Measurements from ENCODE around the gene CD74.

The CD74 gene

DNA sequence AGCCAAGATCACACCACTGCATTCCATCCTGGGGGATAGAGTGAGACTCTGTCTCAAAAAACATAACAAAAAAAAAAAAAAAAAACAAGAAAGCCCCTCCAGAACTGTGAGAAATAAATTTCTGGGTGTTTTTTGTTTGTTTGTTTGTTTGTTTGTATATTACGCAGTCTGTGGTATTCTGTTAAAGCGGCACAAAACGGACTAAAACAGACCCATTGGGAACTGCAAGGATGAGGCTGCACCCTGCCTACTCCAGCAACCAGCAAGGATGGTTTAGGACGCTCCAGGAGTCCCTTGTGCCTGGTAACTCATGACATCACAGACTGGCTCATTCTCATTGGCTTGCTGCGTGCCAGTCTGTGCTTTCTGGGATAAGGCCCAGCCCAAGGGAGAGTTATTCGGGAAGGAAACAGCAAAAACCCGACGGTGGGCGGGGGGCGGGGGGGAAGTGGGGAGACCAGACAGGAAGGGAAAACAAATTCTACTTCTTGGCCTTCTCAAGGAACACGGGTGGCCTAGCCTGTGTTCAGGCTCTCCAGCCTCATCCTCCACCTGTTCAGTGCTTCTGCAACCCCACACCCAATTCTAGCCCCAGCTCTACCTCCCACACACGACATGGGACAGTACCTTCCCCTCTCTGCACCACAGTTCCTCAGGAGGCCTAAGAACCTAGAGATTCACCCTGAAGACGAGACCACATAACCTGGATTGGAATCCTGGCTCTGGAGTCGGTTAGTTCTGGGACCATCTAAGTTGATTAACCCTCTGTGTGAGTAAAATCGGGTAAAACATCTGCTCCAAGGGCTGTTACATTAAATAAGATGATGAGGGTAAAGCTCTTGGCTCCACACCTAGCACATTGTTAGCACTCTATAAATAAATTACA lies 2.8 kb downstream of the CD74 start:
- H3K9me3 Mint-ChIP-seq: no peaks in the 10 kb centered on the region
- peak overlapping the region; percentile 94 for H3K4me3 Mint-ChIP-seq
- DNase-seq: peak; percentile 73
- peaks cover 46% of the 10 kb centered on the region for H3K4me1 Mint-ChIP-seq
- H3K27ac Mint-ChIP-seq: peak overlapping the region; percentile 99
- CTCF ChIA-PET: interaction anchor here (0.8 to 5.4 kb wide), 4 partner anchors 11 to 41 kb away, joined by 3 to 31 read pairs (median 10); no protein-coding TSS in a partner anchor
- H3K27me3 Mint-ChIP-seq: no peaks in the 10 kb centered on the region
- peaks cover 26% of the 10 kb centered on the region for H3K36me3 Mint-ChIP-seq

DNA sequence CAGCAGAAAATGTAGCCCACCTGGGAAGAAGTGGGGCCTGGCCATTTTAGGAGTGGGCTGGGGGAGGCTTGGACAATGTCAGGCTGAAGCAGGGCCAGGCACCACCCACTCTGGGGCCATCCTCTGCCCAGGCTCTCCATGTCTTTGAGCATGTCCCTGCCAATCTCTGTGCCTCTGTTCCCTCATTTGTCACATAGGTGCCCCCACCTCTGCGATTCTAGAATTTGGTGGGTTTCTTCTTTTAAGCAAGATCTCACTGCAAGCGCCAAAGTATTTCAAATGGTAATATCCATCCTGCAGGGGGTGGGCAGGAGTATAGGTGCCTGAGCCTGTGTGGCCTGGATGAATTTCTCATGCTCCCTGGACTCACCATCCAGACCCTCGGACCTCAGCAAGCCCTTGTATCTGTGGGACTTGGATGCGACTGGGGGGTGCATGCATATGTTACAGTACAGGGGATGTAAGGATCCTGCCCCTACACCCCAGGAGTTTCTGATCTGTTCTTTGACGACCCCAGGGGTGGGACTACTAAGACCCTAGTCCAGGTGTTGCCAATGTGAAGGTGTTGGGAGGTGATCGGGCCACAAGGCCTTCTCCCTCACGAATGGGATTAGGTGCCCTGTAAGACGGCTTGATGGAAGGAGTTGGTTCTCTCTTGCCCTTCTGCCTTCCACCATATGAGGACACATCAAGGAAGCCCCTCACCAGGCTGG lies 4.3 kb downstream of the CD74 start:
- CTCF ChIA-PET: no interaction called here
- Mint-ChIP-seq H3K4me1 (peaks cover 40% of the 10 kb centered on the region), H3K27ac (peak overlapping the region; percentile 62), H3K4me3 (no peak overlapping the region), H3K27me3 (no peaks in the 10 kb centered on the region), H3K9me3 (no peaks in the 10 kb centered on the region), H3K36me3 (peaks cover 29% of the 10 kb centered on the region)
- DNase-seq: no peak

DNA sequence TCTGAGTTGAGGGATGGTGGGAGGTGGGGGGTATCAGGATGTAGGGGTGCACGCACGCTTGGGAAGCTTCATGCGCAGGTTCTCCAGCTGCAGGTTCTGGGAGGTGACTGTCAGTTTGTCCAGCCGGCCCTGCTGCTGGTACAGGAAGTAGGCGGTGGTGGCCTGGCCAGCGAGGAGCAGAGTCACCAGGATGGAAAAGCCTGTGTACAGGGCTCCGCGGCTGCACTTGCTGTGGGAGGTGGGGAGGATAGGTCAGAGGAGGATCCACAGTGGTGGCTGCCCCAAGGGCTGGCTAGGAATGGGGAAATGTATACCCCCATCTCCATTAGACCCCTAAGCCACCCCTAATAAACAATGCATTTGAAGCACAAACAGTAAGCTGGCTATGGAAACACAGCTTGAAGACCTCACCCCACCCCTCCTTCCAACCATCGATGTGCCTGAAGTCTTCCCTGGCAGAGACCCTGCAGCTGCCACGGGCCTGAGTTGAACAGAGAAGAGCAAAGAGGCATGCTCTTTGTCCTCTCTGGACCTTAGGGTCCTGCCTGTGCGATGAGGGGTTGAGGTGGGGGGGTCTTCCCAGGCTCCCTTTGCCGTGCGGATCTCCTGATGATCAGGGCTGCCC lies 5.5 kb downstream of the CD74 start:
- Mint-ChIP-seq H3K9me3 (no peaks in the 10 kb centered on the region), H3K27ac (no peak overlapping the region), H3K4me1 (peaks cover 35% of the 10 kb centered on the region), H3K36me3 (peaks cover 33% of the 10 kb centered on the region), H3K27me3 (no peaks in the 10 kb centered on the region), H3K4me3 (no peak overlapping the region)
- CTCF ChIA-PET: interaction anchor here (0.6 to 0.7 kb wide), 2 partner anchors 9 to 26 kb away, joined by 3 read pairs; no protein-coding TSS in a partner anchor
- DNase-seq: no peak

DNA sequence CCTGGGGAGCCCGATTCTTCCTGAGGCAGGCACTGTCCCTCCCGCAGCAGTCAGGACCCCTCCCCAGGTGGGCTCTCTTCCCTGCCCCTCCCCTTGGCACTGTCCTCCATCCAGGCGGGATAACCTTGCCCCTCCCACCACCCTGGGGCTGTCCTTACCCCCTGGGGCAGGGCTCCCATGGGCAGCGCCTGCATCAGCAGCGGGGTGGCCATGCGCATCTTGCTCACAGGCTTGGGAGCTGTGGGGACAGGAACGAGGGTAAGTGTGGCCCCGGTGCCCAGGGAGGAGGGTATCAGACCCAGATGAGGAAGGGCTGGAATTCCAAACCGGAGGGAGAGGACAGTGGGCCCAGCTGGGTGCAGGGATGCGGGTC lies 6.0 kb downstream of the CD74 start:
- Mint-ChIP-seq H3K27me3 (no peaks in the 10 kb centered on the region), H3K27ac (peak overlapping the region; percentile 28), H3K36me3 (peaks cover 34% of the 10 kb centered on the region), H3K4me1 (peaks cover 34% of the 10 kb centered on the region), H3K9me3 (no peaks in the 10 kb centered on the region), H3K4me3 (no peak overlapping the region)
- CTCF ChIA-PET: interaction anchor here (0.6 kb wide), 1 partner anchor 8 kb away, joined by 3 read pairs; no protein-coding TSS in a partner anchor
- DNase-seq: no peak

DNA sequence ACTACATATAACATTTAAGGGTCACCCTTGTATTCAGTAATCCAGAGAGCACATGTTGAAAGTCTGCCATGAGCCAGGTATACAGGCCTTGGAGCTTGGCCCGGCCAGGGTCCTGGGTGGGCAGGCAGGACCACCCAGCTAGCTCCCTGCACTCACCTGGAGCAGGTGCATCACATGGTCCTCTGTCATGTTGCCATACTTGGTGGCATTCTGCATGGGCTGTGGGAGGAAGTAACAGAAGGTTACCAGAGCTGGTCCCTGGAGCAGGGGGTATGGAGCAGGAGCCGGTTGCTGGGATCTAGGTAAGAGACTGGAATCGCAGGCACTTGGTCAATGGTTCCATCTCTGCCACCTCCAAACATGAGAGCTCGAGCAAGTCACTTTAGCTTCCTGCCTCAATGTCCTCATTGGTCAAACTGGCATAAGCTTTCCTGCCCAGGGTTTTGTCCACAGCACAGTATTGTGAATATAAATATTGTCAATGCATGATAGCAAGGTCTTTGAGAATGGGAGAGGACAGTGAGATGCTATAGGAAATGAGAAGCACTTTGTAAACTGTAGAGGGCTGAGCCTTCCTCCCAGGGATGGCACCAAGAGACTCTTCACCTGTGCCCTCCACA lies 6.5 kb downstream of the CD74 start:
- H3K36me3 Mint-ChIP-seq: peaks cover 38% of the 10 kb centered on the region
- H3K4me1 Mint-ChIP-seq: peaks cover 30% of the 10 kb centered on the region
- DNase-seq: no peak
- H3K27ac Mint-ChIP-seq: peak overlapping the region; percentile 74
- CTCF ChIA-PET: no interaction called here
- no peaks in the 10 kb centered on the region for H3K27me3 Mint-ChIP-seq
- H3K4me3 Mint-ChIP-seq: no peak overlapping the region
- H3K9me3 Mint-ChIP-seq: no peaks in the 10 kb centered on the region

DNA sequence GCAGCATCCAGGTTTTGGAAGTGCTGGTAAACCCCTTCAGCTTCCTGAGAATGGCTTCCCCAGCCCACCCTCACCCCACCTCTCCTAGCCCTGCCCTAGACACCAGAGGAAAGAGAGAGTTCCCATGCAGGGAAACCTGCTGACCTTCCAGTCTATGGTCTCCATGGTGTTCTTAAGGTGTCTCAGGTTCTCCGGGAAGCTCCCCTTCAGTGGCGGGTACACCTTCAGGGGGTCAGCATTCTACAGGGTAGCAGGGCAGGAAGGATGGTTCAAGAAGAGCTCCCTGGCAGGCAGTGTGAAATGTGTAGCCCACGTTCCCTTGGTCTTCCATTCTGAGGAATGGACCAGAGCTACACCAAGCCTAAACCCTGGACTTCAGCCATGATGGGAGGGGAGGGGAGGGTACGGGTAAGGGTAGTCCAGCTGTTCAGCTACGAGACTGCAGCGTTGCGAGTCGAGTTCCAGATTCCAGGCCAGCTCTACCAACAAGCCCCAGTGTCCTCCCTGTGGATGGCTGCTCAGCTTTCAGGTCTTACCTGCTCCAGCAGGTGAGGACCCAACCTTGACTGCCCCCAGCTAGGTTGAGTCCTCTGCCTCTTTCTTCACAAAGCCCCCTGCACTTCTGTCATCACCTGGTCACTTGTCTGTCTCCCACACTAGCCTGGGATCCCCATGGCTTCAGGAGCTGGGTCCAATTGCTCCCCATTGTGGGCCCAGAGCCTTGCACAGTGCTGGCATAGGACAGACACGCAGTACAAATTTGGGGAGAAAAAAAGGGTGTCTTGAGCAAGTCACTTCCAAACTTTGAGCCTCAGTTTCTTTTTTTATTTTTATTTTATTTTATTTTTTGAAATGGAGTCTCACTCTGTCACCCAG lies 7.5 kb downstream of the CD74 start:
- no peak for DNase-seq
- Mint-ChIP-seq H3K4me1 (peaks cover 20% of the 10 kb centered on the region), H3K4me3 (no peak overlapping the region), H3K27me3 (no peaks in the 10 kb centered on the region), H3K27ac (no peak overlapping the region), H3K9me3 (no peaks in the 10 kb centered on the region), H3K36me3 (peaks cover 42% of the 10 kb centered on the region)
- CTCF ChIA-PET: no interaction called here

DNA sequence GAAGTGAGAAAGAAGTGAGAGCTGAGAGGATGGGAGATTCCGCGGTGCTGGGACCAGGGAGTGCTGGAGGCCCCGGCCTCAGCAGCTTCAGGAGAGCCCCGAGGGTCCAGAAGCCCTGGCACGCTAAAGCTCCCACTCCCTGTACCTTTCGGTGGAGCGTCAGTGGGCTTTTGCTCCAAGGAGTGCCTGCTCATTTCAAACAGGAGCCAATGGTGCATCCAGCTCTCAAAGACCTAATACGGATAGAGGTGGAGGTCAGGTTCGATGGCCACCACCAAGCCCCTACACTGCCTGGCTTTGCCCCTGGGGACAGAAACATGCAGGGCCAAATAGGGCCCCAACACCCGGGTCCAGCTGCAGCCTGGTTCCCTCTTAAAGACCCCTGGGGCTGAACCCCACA lies 8.2 kb downstream of the CD74 start:
- Mint-ChIP-seq H3K4me1 (peaks cover 13% of the 10 kb centered on the region), H3K4me3 (no peak overlapping the region), H3K27me3 (no peaks in the 10 kb centered on the region), H3K27ac (no peak overlapping the region), H3K9me3 (no peaks in the 10 kb centered on the region), H3K36me3 (peaks cover 44% of the 10 kb centered on the region)
- no peak for DNase-seq
- CTCF ChIA-PET: no interaction called here

DNA sequence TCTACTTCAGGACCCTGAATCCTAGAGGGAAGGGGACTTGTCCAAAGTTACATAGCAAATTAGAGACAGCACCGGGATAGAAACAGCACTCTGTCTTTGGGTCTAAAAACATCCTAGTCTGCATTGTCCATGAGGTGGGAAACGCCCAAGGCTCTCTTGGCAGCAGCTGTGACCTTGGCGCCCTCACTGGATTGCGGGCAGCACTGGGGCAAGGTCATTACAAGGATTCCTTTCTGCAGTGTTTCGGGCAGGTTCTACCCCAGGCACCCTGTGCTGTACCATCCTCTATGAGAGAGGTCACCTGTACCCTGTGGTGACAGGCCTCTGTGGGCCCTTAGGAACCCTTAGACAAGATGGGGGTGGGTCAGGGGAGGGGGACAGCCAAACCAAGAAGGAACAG lies 8.6 kb downstream of the CD74 start:
- H3K4me1 Mint-ChIP-seq: peaks cover 13% of the 10 kb centered on the region
- no peaks in the 10 kb centered on the region for H3K27me3 Mint-ChIP-seq
- no peak overlapping the region for H3K4me3 Mint-ChIP-seq
- CTCF ChIA-PET: no interaction called here
- no peak overlapping the region for H3K27ac Mint-ChIP-seq
- no peak for DNase-seq
- no peaks in the 10 kb centered on the region for H3K9me3 Mint-ChIP-seq
- H3K36me3 Mint-ChIP-seq: peaks cover 46% of the 10 kb centered on the region

DNA sequence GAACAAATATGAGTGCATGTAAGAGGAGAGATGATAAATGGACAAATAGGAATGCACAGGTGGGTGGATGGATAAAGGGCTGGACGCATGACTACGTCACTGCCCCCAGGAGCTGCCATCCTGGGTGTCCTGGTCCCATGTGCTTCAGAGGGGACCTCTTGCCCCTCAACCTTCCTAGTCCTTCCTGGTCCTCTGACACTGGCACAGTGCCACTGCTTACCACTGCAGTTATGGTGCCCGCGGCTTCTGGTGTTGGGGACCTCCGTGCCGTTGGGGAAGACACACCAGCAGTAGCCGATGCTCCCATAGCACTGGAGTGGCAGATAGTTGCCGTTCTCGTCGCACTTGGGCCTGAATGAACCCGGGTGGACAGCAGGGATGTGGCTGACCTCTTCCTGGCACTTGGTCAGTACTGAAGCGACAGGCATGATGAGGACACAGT lies 9.8 kb downstream of the CD74 start:
- H3K36me3 Mint-ChIP-seq: peaks cover 48% of the 10 kb centered on the region
- CTCF ChIA-PET: no interaction called here
- H3K27me3 Mint-ChIP-seq: no peaks in the 10 kb centered on the region
- H3K4me3 Mint-ChIP-seq: no peak overlapping the region
- peaks cover 4% of the 10 kb centered on the region for H3K4me1 Mint-ChIP-seq
- H3K9me3 Mint-ChIP-seq: no peaks in the 10 kb centered on the region
- DNase-seq: no peak
- H3K27ac Mint-ChIP-seq: no peak overlapping the region

DNA sequence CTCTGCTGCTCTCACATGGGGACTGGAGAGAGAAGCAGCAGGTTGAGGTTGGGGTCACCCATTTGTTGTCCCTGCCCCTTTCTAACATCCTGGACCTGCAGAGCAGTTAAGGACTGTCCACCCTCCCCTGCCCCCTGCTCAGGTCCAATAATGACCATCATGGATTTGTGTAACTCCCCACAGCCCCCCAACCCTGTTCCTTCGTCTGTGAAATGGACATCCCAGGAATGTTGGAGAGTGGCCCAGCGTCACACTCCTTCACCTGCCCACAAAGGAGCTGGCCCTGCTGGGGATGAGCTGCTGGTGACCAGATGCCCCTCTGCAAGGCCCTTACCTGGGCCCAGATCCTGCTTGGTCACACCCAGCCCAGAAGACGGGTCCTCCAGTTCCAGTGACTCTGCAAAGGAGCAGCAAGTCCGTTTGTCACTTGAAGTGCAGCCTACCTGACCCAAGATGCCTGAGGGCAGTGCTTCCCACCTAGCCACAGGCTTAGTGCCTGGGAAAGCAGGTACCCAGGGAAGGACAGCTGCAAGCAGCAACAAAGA lies 10.4 kb downstream of the CD74 start:
- no peaks in the 10 kb centered on the region for H3K27me3 Mint-ChIP-seq
- H3K4me1 Mint-ChIP-seq: peaks cover 2% of the 10 kb centered on the region
- no peaks in the 10 kb centered on the region for H3K9me3 Mint-ChIP-seq
- CTCF ChIA-PET: no interaction called here
- H3K27ac Mint-ChIP-seq: no peak overlapping the region
- peaks cover 52% of the 10 kb centered on the region for H3K36me3 Mint-ChIP-seq
- DNase-seq: no peak
- H3K4me3 Mint-ChIP-seq: no peak overlapping the region

DNA sequence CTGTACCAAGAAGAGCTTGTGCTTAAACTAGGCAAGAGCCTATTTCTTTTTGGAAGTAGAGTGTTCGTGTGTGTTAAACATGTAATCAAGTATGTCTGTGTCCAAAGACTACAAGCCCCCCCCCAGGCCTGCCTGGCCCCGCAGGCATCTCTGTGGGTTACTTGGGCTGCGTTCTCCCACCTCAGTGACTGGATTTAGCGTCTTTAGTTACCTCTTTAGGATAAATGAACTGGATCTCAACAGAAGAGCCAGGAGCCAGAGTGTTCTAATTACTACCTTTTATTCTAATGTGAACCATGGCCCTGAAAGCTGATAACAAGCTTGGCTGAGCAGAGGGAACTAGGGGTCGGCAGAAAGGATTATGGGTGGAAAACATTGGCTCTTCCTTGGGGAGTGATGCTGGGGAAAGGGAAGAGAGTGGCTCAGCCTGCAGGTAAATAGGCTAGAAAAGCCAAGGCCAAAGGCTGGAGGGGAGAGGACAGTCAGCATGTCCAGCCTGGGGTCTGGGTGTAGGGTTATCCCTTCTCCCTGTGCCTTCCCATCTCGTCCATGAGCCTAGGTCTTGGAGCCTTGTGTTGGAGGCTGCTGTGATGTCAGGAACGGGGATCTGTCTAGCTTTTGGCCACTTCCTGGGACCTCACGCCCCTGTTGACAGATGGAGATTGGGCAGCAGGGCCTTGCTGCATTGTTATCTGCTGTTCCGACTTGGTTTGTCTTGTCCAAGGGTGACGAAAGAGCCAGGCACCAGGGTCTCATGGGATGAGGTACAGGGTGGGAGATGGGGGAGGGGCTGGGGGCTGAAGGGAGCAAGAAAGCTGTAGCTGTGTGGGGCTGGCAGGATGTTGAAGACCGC lies 11.1 kb downstream of the CD74 start:
- no peaks in the 10 kb centered on the region for H3K9me3 Mint-ChIP-seq
- CTCF ChIA-PET: interaction anchor here (1.6 to 5.7 kb wide), 2 partner anchors 10 kb away, joined by 4 to 31 read pairs; partner anchors contain the start of gene CD74
- peaks cover 51% of the 10 kb centered on the region for H3K36me3 Mint-ChIP-seq
- no peak for DNase-seq
- H3K4me1 Mint-ChIP-seq: peaks cover 2% of the 10 kb centered on the region
- H3K27ac Mint-ChIP-seq: peak overlapping the region; percentile 50
- no peaks in the 10 kb centered on the region for H3K27me3 Mint-ChIP-seq
- no peak overlapping the region for H3K4me3 Mint-ChIP-seq

DNA sequence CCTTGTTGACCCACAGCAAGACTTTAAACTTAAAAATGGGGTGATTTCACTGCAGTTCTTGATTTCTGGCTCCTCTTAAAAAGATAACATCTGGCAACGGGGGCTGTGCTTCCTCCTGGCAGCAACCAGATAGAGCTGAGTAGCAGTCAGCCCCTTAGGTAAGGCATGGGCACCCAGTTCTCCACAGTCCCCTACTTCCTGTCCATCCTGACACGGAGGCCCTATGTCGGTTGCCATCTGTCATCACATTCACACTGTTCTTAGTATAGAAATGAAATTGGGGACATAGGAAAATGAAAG lies 11.7 kb downstream of the CD74 start:
- CTCF ChIA-PET: interaction anchor here (1.6 to 5.7 kb wide), 2 partner anchors 9 to 10 kb away, joined by 4 to 31 read pairs; partner anchors contain the start of gene CD74

More for the DNA sequence above, 11.7 kb downstream of the CD74 start:
- Mint-ChIP-seq H3K27ac (no peak overlapping the region), H3K9me3 (no peaks in the 10 kb centered on the region), H3K36me3 (peaks cover 53% of the 10 kb centered on the region), H3K27me3 (no peaks in the 10 kb centered on the region), H3K4me3 (no peak overlapping the region), H3K4me1 (peaks cover under 1% of the 10 kb centered on the region)
- DNase-seq: no peak

Measured in activated naive CD4-positive, alpha-beta T cell treated with anti-CD3 and anti-CD28 coated beads, Interleukin-2, amount 10 ng/mL, durations not matched to agents 7 days and 5 days (primary cell).